HG03159 (cell line): Measurements from ENCODE around the gene SUPV3L1.
"Not testable (repeated sequence)": the region's sequence is repeated elsewhere in the genome, so short reads cannot be mapped to it uniquely, and the experiment has no call there.

Source experiments
- ATAC-seq: cut with Tn5 transposase; IDR thresholded peaks from one replicate; pipeline ENCODE4 v1.9.1; 2021; ENCODE audit warnings: mild to moderate bottlenecking, moderate library complexity; ENCODE audit not compliant: unreplicated experiment

Gene SUPV3L1

DNA sequence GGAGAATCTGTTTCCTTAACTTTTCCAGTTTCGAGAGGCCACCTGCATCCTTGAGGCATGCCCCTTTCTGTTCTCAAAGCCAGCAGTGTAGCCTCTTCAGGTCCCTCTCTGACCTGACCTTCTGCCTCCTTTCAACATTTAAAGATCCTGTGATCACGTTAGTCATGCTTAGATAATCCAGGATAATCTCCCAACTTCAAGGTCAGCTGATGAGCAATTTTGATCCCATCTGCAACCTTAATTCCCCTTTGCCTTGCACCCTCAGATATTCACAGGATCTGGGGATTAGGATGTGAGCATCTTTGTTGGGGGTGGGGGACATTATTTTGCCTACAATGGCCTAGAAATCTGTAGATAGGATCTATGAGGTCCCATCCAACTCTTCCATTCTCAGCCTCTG, 48.1 kb downstream of the SUPV3L1 start:
- no peak for ATAC-seq

DNA sequence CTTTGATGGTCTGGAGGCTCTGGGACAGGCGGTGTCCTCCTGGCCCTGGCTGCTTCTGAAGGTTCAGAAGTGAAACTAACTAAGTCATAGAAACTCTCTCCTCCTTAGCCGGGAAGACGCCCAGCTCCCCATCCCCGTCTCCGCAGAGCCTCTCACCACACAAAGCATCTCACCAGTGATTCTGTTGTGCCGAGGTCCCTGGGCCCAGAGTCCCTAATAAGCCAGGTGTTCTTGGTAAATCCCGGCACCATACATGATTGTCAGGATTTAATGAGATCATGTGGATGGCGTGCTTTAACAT, 49.5 kb downstream of the SUPV3L1 start:
- ATAC-seq = no peak

GRCh38 chr10:69230128-69230527, 50.1 kb downstream of the SUPV3L1 start:
- no peak for ATAC-seq

GRCh38 chr10:69232252-69232651, 52.2 kb downstream of the SUPV3L1 start:
- ATAC-seq = no peak

DNA sequence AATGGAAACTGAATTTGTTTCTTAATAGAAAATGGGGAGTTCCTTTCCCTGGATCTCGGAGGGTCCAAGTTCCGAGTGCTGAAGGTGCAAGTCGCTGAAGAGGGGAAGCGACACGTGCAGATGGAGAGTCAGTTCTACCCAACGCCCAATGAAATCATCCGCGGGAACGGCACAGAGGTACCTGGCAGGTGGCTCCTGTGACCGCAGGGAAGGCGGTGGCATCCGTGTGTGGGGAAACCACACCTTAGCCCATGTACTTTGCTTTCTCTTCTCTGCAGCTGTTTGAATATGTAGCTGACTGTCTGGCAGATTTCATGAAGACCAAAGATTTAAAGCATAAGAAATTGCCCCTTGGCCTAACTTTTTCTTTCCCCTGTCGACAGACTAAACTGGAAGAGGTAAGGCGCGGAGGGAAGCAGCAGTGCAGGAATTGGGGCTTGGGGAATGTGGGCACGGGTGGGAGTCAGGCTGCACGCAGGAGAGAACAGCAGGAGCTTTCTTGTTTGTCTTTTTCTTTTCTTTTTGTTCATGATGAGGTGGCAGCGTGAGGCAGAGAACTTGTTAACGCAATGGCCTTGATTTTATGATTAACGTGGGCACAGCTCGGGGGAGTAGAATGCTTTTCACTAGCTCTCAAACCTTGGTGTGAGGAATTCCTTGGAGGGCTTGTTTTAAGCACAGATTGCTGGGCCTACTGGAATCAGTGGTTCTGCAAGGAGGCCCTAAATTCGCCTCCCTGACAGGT, 52.9 kb downstream of the SUPV3L1 start:
- no peak for ATAC-seq

DNA sequence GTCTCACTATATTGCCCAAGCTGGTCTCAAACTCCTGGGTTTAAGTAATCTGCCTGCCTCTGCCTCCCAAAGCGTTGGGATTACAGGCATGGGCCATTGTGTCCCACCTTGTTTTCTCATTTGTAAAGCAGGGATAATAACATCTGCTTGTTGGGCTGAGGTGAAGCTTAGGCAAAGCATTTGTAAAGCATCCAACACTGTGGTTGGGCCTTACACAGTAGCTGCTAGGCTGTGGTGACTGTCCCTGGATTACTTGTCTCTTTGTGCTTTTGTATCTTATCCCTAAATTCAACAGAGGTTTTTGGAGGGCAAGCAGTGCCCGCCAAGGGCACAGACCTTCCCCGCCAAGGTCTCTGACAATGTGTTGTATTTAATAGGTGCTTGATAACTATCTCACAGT, 54.4 kb downstream of the SUPV3L1 start:
- ATAC-seq = no peak

GRCh38 chr10:69237528-69238159, 57.6 kb downstream of the SUPV3L1 start:
- peak; percentile 87 for ATAC-seq

GRCh38 chr10:69239136-69239535, 59.1 kb downstream of the SUPV3L1 start:
- ATAC-seq = no peak

DNA sequence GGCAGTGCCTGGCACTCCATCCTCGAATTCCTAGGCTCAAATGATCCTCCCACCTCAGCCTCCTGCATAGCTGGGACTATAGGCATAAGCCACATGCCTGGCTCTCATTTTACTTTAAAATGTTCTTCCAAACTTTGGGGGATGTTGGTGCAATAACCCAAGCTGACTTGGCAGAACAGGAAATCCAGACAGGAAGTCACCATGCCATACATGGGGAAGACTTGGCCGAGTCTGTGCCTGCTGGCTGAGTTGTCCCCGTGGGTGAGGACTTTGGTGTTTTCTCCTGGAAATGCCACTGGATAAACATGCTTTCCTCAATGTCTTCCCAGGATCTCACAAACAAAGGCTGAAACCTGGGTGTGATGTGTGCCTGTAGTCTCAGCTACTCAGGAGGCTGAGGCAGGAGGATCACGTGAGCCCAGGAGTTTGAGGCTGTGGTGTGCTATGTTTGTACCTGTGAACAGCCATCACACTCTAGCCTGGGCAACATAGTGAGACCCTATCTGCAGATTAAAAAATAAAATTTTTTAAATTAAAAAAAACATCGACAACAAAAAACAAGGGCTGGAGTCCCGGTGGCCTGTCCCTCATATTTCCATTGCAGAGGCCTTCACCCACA, 59.9 kb downstream of the SUPV3L1 start:
- no peak for ATAC-seq

GRCh38 chr10:69240455-69240854, 60.4 kb downstream of the SUPV3L1 start:
- ATAC-seq = no peak

DNA sequence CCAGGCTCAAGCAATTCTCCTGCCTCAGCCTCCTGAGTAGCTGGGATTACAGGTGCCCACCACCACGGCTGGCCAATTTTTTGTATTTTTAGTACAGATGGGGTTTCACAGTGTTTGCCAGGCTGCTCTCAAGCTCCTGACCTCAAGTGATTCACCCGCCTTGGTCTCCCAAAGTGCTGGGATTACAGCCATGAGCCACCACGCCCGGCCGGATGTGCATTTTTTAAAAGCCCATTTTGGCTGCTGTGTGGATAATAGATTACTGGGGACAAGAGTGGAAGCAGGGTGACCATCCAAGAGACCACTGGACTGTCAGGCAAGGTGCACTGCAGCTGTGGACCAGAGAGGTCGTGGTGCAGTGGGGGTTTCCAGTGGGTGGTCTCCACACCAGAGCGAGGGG, 61.5 kb downstream of the SUPV3L1 start:
- ATAC-seq = no peak

- no peak for ATAC-seq
Measured at GRCh38 chr10:69242040-69242851, 62.2 kb downstream of the SUPV3L1 start.

GRCh38 chr10:69242852-69243212, 62.8 kb downstream of the SUPV3L1 start:
- ATAC-seq = no peak

DNA sequence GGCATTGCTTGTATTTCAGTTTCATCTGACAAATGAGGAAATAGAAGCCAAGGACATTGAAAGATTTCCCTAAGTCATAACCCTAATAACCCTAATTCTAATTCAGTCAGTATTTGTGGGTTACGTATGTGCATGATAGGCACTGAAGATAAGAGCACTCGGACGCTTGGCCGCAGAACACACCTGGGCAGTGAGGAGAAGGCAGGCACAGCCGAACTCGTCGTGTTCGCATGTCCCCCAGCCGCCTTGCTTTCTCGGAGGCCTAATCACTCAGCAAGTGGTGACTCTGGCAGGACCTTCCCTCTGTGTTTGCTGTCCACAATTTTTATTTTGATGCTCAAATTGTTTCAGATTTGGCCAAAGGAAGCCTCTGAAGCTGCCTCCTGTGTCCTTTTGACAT, 63.8 kb downstream of the SUPV3L1 start:
- ATAC-seq = no peak

GRCh38 chr10:69246036-69246435, 66.0 kb downstream of the SUPV3L1 start:
- ATAC-seq = no peak

DNA sequence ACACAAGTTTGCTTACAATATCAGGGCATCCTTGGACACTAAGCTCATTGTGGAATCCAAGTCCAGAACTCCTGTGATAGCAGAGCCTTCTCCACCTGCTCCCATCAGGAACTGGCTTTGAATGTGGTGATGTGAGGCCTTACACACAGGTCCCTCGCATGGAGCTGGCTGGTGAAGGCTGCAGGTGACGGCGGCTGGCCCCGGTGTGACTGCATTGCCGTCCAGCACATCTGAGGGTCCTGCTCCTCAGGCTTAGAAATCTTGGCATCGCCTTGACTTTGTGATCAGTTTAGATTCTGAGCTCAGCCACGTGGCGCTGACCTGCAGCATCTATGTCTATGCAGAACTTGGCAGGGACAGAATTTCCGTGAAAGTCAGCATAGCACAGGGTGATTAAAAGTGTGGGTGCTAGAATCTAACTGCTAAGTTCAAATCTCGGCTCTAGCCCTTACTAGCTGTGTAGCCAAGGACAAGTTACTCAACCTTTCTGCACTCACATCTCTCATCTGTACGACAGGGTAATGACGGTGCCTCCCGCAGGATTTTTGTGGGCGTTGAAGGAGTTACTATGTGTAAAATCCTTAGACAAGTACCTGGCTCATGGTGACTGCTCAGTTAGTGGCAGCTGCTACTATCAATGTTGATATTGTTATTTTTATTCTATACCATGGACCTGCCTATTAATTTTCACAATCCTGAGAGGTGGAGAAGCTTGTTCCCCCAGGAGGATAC, 66.7 kb downstream of the SUPV3L1 start:
- ATAC-seq = no peak

GRCh38 chr10:69247313-69247710, 67.3 kb downstream of the SUPV3L1 start:
- no peak for ATAC-seq

DNA sequence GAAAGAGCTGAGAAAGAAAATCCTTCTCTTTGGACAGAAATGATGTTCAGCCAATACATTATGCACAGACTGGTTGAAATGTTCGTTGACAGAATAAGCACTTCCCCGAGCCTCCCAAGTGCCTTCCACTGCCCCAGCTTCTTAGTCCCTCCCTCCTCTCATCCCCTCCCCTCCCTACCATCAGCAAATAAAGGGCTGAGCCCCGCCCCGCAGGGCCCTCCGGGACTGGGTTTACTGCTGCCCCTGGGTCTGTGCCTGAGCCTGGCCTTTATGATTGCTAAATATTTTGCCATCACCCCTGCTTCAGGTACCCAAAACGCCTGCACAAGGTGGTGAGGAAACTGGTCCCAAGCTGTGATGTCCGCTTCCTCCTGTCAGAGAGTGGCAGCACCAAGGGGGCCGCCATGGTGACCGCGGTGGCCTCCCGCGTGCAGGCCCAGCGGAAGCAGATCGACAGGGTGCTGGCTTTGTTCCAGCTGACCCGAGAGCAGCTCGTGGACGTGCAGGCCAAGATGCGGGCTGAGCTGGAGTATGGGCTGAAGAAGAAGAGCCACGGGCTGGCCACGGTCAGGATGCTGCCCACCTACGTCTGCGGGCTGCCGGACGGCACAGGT, 68.2 kb downstream of the SUPV3L1 start:
- ATAC-seq = no peak

GRCh38 chr10:69250041-69250440, 70.0 kb downstream of the SUPV3L1 start:
- no peak for ATAC-seq

DNA sequence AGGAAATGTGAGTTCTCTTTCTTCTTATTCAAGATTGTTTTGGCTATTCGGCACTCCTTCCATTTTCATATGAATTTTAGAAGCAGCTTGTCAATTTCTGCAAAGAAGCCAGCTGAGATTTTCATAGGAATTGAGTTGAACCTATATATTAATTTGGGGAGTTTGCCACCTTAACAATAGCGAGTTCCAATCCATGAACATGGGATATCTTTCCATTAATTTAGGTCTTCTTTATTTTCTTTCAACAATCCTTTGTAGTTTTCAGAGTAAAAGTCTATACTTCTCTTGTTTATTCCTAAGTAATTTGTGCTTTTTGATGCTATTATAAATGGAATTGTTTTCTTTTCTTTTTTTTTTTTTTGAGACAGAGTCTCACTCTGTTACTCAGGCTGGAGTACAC, 71.4 kb downstream of the SUPV3L1 start:
- ATAC-seq = not testable (repeated sequence)

GRCh38 chr10:69253171-69253570, 73.1 kb downstream of the SUPV3L1 start:
- ATAC-seq = no peak
